ENCODE results near the gene VEGFB. TPM values are rescaled to one million over a fixed set of nuclear protein-coding genes. Genes with fewer than 3 reads are reported as not detected.

The VEGFB gene
- total RNA-seq, 2 donors from 2014 or later: 25.9 to 59.5 TPM

DNA sequence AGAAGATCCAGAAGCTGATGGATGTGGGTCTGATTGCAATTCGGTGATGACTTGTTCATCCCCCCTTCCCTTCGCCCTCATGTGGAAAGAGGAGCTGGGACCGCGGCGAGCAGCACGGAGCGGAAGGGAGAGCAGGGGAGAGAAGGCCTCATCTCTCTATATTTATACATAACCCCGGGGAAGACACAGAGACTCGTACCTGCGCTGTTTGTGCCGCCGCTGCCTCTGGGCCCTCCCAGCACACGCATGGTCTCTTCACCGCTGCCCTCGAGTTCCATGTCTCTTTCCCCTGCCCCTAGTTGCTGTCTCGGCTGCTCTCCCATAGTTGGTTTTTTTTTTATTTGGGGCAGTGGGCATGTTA, 30.3 kb upstream of the VEGFB start:
- H3K27me3 ChIP-seq: no peaks in the 10 kb centered on the region
- DNase-seq: no peak
- H3K27ac ChIP-seq: no peak overlapping the region

DNA sequence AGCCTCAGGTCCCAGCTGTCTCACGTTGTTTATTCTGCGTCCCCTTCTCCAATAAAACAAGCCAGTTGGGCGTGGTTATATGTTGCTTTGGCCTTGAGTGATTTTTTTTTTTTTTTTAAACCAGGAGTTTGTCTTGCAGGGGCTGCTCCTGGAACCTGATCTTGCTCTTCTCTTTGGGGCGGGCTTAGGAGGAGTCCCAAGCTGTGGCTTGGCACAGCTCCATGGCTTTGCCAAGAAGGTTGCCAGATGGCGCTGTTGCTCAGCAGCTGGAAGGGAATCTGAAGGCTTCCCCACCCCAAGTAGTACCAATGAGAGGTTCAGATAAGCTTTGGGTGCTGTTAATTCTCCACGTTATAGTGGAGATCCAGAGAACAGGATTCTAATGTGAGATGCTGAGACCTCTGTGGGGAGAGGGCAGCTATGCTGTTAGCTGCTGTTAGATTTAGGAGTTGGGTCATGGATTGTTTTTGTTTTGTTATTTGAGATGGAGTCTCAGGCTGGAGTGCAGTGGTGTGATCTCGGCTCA, 29.9 kb upstream of the VEGFB start:
- Histone ChIP-seq H3K9me3 (no peaks in the 10 kb centered on the region), H3K27ac (peak overlapping the region; percentile 85), H3K36me3 (peaks cover 27% of the 10 kb centered on the region), H3K4me3 (no peak overlapping the region), H3K4me1 (peaks cover 17% of the 10 kb centered on the region), H3K9ac (ENCODE audit: low read depth in 2 of 2, low read length in 2 of 2) (no peak overlapping the region), H3K27me3 (no peaks in the 10 kb centered on the region)
- peak; percentile 92 for DNase-seq
- intact Hi-C loops (cut with DNase I): loop anchor here (5.0 kb wide), 1 partner anchor 98 kb away; the partner anchor contains the start of gene CATSPERZ
- TF ChIP-seq, protein P1, sequence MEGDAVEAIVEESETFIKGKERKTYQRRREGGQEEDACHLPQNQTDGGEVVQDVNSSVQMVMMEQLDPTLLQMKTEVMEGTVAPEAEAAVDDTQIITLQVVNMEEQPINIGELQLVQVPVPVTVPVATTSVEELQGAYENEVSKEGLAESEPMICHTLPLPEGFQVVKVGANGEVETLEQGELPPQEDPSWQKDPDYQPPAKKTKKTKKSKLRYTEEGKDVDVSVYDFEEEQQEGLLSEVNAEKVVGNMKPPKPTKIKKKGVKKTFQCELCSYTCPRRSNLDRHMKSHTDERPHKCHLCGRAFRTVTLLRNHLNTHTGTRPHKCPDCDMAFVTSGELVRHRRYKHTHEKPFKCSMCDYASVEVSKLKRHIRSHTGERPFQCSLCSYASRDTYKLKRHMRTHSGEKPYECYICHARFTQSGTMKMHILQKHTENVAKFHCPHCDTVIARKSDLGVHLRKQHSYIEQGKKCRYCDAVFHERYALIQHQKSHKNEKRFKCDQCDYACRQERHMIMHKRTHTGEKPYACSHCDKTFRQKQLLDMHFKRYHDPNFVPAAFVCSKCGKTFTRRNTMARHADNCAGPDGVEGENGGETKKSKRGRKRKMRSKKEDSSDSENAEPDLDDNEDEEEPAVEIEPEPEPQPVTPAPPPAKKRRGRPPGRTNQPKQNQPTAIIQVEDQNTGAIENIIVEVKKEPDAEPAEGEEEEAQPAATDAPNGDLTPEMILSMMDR (IDR thresholded peaks at IDR 0.05): peak; percentile 74

More for the DNA sequence above, 30.3 kb upstream of the VEGFB start:
- Histone ChIP-seq H3K36me3 (peaks cover 27% of the 10 kb centered on the region), H3K9me3 (no peaks in the 10 kb centered on the region), H3K4me1 (peaks cover 17% of the 10 kb centered on the region), H3K9ac (ENCODE audit: low read depth in 2 of 2, low read length in 2 of 2) (no peak overlapping the region), H3K4me3 (no peak overlapping the region)
- TF ChIP-seq, protein P1 (IDR thresholded peaks at IDR 0.05): no peak
- intact Hi-C loops (cut with DNase I): loop anchor here (5.0 kb wide), 1 partner anchor 98 kb away; the partner anchor contains the start of gene CATSPERZ

DNA sequence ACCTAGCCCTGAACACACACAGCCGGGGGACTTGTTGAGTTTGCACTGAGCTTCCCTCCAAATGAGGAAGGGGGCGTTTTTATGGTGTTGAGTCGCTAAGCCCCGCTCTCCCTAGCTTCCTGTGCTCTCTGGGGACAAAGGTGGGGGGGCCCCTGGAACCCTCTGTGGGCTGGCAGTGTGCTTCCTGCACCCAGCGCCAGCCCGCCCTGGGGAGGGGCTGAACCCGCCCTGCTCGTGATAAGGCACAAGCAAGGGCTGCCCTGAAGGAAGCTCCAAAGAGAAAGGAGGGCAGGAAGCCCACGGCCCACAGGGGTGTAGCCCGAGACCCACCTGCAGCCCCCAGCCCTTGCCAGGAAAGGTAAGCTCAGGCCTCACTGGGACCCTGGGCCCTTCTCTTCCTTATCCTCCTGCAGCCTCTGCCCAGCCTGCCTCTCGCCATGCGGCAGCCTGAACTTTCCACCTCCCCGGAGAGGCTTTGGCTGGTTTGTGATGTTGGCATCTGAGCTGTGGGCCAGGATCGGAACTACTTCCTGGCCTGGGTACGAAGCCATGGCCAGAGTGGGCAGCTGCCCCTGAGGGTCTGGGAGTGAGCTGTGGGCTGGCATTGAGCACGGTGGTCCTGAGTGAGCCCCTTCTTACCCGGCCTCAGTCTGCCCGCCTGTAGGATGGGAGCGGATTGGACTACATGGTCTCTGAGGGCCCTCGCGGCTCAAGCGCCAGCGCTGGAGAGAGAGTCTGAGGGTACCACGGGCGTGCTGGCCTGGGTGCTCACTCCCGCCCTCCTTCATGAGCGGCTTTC, 27.7 kb upstream of the VEGFB start, which contains the start of gene FERMT3:
Gene FERMT3 (plus strand): TSS at position 265 of the 799 bp plus-strand sequence. CDS start 644 bp downstream, outside the sequence.
- intact Hi-C loops (cut with DNase I): no loop called here

DNA sequence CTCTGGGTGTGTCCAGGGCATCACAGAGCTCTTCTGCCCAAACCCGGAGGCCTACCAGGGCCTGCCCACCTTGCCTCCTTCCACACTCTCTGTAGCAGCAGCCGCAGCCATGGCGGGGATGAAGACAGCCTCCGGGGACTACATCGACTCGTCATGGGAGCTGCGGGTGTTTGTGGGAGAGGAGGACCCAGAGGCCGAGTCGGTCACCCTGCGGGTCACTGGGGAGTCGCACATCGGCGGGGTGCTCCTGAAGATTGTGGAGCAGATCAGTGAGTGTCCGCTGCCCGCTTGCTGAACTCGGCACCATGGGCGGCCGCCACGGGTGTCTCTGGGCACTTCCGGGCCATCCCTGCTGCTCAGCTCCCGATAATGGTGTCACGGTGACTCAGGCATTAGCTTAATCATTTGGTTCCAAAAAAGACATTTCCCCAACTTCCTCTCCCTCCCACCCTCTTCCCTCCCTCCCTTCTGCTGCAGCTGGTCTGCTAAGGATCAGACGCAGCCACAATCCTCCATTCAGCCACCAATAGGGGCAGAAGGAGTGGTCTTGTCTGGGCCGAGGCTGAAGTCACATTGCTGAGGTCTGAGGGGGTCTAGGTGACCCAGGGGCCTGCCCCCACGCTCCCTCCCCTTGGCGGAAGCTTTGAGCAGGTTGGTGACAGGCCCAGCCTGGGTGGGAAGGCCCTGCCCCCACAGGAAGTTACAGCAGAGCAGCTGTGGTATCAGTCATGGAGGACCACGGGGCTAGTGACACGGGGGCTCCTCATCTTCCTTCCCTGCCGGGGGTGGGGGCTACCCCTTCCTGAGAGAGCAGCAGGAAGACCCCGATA, 26.9 kb upstream of the VEGFB start:
- Histone ChIP-seq H3K27me3 (no peaks in the 10 kb centered on the region), H3K4me1 (peaks cover 17% of the 10 kb centered on the region), H3K9ac (ENCODE audit: low read depth in 2 of 2, low read length in 2 of 2) (peak overlapping the region; percentile 76 to 97), H3K9me3 (no peaks in the 10 kb centered on the region), H3K36me3 (peaks cover 16% of the 10 kb centered on the region), H3K4me3 (peak overlapping the region; percentile 49), H3K27ac (peak overlapping the region; percentile 85)
- peak; percentile 57 for DNase-seq
- intact Hi-C loops (cut with DNase I): no loop called here
- TF ChIP-seq, protein P1 (IDR thresholded peaks at IDR 0.05): no peak

More for the DNA sequence above, 27.7 kb upstream of the VEGFB start, which contains the start of gene FERMT3:
- no peaks in the 10 kb centered on the region for H3K9me3 ChIP-seq
- peak within 1 kb of the TSS; percentile 85 for H3K27ac ChIP-seq
- peak within 1 kb of the TSS; percentile 49 for H3K4me3 ChIP-seq
- H3K4me1 ChIP-seq: peaks cover 17% of the 10 kb centered on the region
- peaks cover 19% of the 10 kb centered on the region for H3K36me3 ChIP-seq
- no peaks in the 10 kb centered on the region for H3K27me3 ChIP-seq
- TF ChIP-seq, protein P1 (IDR thresholded peaks at IDR 0.05): no peak
- peak; percentile 83 for DNase-seq
- peak within 1 kb of the TSS; percentile 76 to 97 for H3K9ac ChIP-seq (ENCODE audit: low read depth in 2 of 2, low read length in 2 of 2)
